ENCODE measurements around the gene KLF7.

Gene KLF7

GRCh38 chr2:207131594-207131993 is 34.2 kb downstream of the KLF7 start:
- Histone ChIP-seq H3K27ac (replicated peaks) (no peak overlapping the region; the same call in 1 of the 2 replicates), H3K27me3 (ENCODE audit: insufficient read depth, poor library complexity, severe bottlenecking) (no peaks in the 10 kb centered on the region), H3K4me3 (replicated peaks; ENCODE audit: insufficient read depth, low read length) (no peak overlapping the region)
- no peak for DNase-seq (ENCODE audit: low read depth in 1 of 2, low spot score in 1 of 2)
- TF ChIP-seq CTCF (IDR thresholded peaks at IDR 0.05; ENCODE audit: insufficient read depth, low read length) (no peak), POLR2AphosphoS5 (IDR thresholded peaks at IDR 0.05; ENCODE audit: low read depth) (no peak), GABPA (IDR thresholded peaks at IDR 0.05; ENCODE audit: low read depth) (no peak), REST (IDR thresholded peaks at IDR 0.05; ENCODE audit: insufficient replicate concordance, low read depth) (no peak), SPI1 (IDR thresholded peaks at IDR 0.05; ENCODE audit: borderline replicate concordance, low read depth) (no peak)

- Histone ChIP-seq H3K27ac (replicated peaks) (no peak overlapping the region), H3K27me3 (ENCODE audit: insufficient read depth, poor library complexity, severe bottlenecking) (no peaks in the 10 kb centered on the region), H3K4me3 (replicated peaks; ENCODE audit: insufficient read depth, low read length) (no peak overlapping the region)
- no peak for DNase-seq (ENCODE audit: low read depth in 1 of 2, low spot score in 1 of 2)
- TF ChIP-seq SPI1 (IDR thresholded peaks at IDR 0.05; ENCODE audit: borderline replicate concordance, low read depth): no peak
- TF ChIP-seq GABPA (IDR thresholded peaks at IDR 0.05; ENCODE audit: low read depth): no peak
- TF ChIP-seq REST (IDR thresholded peaks at IDR 0.05; ENCODE audit: insufficient replicate concordance, low read depth): no peak
- no peak for TF ChIP-seq POLR2AphosphoS5 (IDR thresholded peaks at IDR 0.05; ENCODE audit: low read depth)
- no peak for TF ChIP-seq CTCF (IDR thresholded peaks at IDR 0.05; ENCODE audit: insufficient read depth, low read length)
Observed at GRCh38 chr2:207130958-207131521, 34.7 kb downstream of the KLF7 start.

GRCh38 chr2:207129821-207130220 is 35.9 kb downstream of the KLF7 start:
- Histone ChIP-seq H3K27ac (replicated peaks) (no peak overlapping the region), H3K27me3 (ENCODE audit: insufficient read depth, poor library complexity, severe bottlenecking) (no peaks in the 10 kb centered on the region), H3K4me3 (replicated peaks; ENCODE audit: insufficient read depth, low read length) (no peak overlapping the region)
- TF ChIP-seq CTCF (IDR thresholded peaks at IDR 0.05; ENCODE audit: insufficient read depth, low read length) (no peak), GABPA (IDR thresholded peaks at IDR 0.05; ENCODE audit: low read depth) (no peak), POLR2AphosphoS5 (IDR thresholded peaks at IDR 0.05; ENCODE audit: low read depth) (no peak)
- no peak for DNase-seq (ENCODE audit: low read depth in 1 of 2, low spot score in 1 of 2)

GRCh38 chr2:207128867-207129266 is 36.9 kb downstream of the KLF7 start:
- Histone ChIP-seq H3K4me3 (replicated peaks; ENCODE audit: insufficient read depth, low read length) (no peak overlapping the region), H3K27ac (replicated peaks) (no peak overlapping the region), H3K27me3 (ENCODE audit: insufficient read depth, poor library complexity, severe bottlenecking) (no peaks in the 10 kb centered on the region)
- TF ChIP-seq REST (IDR thresholded peaks at IDR 0.05; ENCODE audit: insufficient replicate concordance, low read depth): no peak
- no peak for TF ChIP-seq POLR2AphosphoS5 (IDR thresholded peaks at IDR 0.05; ENCODE audit: low read depth)
- no peak for TF ChIP-seq SPI1 (IDR thresholded peaks at IDR 0.05; ENCODE audit: borderline replicate concordance, low read depth)
- TF ChIP-seq CTCF (IDR thresholded peaks at IDR 0.05; ENCODE audit: insufficient read depth, low read length): no peak
- no peak for TF ChIP-seq GABPA (IDR thresholded peaks at IDR 0.05; ENCODE audit: low read depth)
- no peak for DNase-seq (ENCODE audit: low read depth in 1 of 2, low spot score in 1 of 2)
